ENCODE data around the gene NIM1K.
"Not testable (repeated sequence)": the region's sequence is repeated elsewhere in the genome, so short reads cannot be mapped to it uniquely, and the experiment has no call there.

Gene NIM1K

DNA sequence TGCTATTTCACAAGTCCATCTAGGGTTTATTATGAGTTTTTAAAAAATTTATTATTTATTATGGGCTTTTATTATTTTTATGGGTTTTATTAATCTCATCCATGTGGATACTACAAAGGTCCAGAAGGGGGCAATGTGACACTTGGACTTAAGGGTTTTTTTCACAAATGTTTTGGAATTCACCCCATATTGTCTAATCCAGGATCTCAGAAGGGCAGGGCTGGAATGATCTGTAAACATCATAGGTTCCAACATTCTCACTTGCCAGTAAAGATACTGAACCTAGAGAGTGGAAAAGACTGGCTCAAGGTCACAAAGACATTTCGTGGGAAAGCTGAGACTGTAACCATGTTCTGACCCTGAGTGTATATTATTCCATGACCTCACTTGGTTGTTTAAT, 35.6 kb downstream of the NIM1K start:
- in situ Hi-C loops (cut with MboI; ENCODE audit: low sequenced_read_pairs), result no loop called here

DNA sequence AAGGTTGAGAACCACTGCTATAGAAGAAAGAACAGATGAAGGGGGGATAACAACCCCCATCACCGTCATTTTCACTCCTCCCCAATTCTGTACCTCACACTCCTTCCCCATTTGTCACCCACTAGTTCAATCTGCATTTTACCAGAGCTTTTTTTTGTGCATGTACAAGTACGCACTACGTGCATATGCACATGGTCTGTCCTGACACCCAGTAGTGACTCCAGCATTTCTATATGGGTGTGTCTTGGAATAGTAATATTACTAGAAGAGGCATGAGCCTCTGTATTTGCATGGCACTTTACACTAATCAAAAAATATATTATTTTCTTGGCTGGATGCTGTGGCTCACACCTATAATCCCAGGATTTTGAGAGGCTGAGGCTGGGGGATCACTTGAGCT, 38.7 kb downstream of the NIM1K start:
- in situ Hi-C loops (cut with MboI; ENCODE audit: low sequenced_read_pairs), result no loop called here

DNA sequence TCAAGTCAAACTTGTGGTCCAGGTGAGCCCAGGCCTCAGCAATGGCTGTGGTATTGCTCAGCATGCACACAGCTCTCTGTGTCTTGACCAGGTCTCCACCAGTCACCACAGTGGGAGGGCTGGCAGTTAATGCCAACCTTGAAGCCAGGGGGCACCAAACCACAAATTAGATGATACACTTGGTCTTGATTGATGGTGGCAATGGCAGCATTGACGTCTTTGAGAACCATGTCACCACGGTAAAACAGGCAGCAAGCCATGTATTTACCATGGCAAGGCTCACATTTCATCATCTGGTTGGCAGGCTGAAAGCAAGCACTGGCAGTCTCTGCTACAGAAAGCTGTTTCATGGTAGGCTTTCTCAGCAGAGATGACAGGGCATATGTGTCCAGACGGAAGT, 40.0 kb downstream of the NIM1K start:
- in situ Hi-C loops (cut with MboI; ENCODE audit: low sequenced_read_pairs), result no loop called here

DNA sequence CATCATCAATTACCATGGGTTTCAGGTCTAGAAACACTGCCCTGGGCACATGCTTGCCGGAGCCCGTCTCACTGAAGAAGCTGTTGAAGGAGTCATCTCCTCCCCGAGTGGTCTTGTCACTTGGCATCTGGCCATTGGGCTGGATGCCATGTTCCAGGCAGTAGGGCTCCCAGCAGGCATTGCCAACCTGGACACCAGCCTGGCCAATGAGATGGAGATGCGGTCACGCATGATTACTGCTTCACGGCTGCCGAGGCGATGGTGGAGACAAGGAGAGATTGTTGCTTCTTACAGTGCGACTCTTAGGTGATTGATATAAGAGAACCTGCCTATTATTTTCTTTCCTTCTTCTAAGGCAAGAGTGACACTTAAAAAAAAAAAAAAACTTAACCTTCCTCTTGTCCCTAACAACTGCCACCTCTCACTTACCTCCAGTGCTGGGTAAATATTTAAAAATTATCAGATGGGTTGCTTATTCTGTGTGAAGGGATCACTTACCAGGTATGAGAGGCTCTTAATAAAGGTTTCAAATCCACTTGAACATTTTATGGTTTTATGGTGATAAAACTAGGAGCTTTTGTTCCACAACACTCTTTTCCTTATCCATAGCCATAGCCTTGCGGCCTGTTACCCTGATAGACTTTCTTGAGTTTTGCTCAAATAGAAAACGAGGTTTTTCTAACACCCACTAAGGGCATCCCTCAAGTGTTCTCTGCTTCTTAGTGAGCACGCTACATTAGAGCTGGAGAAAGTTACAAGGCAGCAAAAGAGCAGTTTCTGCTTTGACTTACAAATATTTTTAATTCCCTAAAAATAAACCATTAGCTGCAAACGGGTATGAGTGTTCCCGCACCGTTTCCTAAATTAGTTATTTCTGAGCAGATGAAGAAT, 41.2 kb downstream of the NIM1K start:
- in situ Hi-C loops (cut with MboI; ENCODE audit: low sequenced_read_pairs), result no loop called here

DNA sequence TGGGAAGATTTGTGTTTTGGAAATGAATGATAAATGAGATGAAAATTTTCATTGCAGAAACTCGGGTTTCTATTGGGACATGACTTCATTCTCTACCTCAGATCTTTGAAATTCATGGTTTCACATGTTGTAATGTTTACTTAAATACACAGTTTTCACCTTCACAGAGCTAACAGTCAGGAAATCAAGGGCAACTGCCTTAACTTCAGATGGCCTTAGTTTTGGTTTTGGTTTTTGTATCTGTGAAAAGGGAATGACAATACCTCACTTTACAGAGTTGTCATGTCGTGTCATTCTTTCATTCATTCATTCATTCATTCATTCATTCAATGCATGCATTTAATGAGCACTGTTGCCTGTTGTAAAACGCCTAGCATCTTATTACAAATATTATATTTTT, 41.9 kb downstream of the NIM1K start:
- in situ Hi-C loops (cut with MboI; ENCODE audit: low sequenced_read_pairs), result no loop called here

DNA sequence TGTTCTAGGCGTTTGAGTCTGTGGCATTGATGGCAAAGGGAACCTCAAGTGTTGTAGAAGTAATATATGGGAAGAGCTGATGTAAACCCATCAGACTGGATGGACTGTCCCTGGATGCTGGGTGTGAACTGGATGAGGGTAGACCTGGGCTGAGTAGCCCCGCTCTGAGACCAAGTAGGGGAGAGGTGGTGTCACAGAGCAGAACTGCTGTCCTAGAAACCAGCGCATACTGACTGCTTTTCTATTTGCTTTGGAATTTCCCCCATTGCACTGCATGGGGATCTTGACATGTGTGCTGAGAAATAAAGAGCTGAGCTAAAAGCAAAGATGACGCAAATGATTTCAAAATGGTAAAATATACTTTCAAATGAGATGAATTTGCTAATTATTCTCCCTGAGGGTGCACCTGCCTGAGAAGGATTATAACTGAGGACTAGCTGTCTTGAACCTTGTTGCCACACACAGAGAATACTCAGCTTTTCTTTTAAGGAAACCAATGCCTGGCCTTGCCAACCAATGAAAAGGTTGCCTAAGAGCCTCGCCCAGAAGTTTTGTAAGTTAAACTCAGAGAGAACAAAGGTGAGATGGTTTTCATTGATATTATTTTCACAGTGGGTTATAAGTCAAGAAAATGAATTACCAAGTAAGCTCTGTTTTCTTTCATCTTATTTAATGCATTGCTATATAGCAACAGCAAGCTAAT, 44.8 kb downstream of the NIM1K start:
- in situ Hi-C loops (cut with MboI; ENCODE audit: low sequenced_read_pairs), result no loop called here

DNA sequence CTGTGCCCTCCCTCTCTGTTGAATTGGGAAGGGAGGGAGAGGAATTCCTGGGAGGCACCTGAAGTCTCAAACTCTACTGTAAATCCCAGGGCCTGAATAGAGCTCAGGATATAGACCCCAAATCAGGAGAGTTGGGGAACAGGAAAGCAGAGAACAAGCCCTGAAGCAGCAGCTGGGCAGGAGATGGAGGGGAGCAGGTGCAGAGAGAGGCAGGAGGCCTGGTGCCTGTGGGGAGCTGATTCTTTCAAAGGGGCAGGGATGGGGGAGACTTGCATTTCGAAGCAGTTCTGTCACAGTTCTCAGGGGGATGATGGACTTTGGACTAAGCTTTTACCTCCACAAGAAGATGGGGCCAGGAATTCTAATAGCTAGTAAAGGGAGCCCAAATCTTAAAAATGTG, 50.2 kb downstream of the NIM1K start:
- in situ Hi-C loops (cut with MboI; ENCODE audit: low sequenced_read_pairs), result no loop called here

DNA sequence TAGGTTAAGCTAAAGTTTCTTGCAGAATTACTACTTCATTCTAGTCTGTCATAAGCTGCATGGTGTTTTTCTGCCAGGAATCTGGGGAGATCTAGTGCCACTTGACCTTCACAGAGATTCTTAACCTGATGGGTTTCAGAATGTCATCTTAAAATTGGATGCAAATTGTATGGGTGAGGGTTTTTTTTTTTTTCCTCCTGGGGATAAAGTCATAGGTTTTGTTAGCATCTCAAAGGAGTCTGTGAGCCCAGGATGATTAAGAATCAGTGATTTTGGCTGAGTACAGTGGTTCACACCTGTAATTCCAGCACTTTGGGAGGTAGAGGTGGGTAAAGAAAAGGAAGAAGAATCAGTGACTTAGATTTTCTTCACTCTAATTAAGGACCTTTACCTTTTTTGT, 51.2 kb downstream of the NIM1K start:
- in situ Hi-C loops (cut with MboI; ENCODE audit: low sequenced_read_pairs), result no loop called here

DNA sequence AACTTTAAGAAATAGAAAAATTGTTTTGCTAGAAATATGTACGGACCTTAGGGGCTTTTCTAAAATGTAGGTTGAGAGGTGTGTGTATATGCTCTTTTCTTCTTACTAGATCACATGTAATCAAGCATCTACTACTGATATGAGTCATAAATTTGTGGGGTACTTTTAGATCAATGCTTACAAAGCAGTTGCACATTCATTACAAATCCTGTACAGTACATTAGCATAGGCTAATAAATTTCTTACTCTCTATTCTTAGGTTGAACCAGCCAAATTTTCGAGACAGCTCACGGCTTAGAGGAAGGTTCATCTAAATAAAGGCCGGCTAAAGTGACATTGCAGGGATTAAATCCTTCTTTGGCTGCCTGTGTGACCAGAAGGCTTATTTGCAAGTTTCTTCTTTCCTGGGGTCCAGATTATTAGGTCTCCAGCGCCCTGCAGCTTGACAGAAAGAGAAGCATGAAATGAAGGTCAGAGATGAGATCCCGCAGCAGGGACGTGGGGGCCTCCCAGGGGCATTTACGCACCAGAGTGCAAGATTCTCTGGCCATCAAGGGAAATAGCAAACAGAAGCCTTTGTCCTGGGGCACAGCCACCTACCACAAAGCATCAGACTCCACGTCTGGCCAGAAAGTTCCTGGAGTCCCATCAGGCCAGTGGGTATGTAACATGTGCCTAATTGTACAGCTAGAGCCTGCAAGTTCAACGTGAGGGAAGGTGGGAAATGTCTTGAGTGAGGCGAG, 53.0 kb downstream of the NIM1K start:
- in situ Hi-C loops (cut with MboI; ENCODE audit: low sequenced_read_pairs), result no loop called here

DNA sequence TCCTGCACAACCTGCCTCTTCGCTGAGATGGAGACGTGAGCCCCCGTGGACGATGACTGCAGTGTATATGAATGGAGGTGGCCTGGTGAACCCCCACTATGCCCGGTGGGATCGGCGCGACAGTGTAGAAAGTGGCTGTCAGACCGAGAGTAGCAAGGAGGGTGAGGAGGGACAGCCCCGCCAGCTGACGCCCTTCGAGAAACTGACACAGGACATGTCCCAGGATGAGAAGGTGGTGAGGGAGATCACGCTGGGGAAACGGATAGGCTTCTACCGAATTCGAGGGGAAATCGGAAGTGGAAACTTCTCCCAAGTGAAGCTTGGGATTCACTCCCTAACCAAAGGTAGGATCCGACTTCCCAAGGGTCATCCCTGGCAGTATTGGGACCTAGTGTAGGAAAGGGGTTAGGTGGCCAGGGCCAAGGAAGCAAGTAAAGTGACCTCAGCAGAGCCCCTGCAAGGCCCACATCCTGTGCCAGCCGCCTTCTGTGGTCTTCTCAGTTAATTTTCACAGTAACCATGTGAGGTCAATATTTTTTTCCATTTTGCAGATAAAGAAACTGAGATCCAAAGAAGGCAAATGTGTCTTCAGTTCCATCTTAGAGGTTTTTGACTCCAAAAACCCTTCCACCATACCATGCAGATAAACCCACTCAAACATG, 53.8 kb downstream of the NIM1K start:
- in situ Hi-C loops (cut with MboI; ENCODE audit: low sequenced_read_pairs), result no loop called here

DNA sequence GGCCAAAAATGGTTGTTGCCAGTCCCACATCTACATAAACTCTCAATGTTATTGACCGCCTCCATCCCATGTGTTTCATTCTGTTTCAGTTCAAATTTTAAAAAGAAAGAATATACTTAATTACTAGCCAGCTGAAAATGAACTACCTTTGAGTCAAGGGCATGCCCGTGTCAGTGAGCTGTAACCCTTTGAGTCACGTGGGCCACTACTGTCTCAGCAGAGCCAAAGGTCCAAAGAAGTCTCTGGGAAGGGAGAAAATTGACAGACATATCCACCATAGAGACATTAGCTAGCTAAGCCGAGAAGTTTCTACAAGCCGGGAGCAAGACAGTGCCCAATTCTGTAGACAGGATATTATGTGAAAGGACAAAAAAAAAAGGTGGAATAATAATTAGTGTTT, 59.7 kb downstream of the NIM1K start:
- in situ Hi-C loops (cut with MboI; ENCODE audit: low sequenced_read_pairs), result no loop called here

DNA sequence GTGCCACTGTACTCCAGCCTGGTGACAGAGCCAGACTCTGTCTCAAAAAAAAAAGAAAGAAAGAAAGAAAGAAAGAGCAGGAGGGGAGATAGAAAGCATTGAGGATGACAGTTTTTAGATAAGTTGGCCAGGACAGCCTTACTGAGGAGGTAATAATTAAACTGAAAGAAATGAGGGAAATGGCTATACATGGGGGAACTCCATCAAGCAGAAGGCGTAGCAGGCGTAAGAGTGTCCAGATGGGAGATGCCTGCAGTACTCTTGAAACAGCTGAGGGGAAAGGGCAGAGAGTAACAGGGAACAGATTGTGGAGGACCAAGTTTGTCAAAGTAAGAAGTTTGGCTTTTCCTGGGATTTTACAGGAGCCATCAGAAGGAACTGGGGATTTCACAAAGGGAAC, 63.7 kb downstream of the NIM1K start:
- in situ Hi-C loops (cut with MboI; ENCODE audit: low sequenced_read_pairs), result no loop called here

DNA sequence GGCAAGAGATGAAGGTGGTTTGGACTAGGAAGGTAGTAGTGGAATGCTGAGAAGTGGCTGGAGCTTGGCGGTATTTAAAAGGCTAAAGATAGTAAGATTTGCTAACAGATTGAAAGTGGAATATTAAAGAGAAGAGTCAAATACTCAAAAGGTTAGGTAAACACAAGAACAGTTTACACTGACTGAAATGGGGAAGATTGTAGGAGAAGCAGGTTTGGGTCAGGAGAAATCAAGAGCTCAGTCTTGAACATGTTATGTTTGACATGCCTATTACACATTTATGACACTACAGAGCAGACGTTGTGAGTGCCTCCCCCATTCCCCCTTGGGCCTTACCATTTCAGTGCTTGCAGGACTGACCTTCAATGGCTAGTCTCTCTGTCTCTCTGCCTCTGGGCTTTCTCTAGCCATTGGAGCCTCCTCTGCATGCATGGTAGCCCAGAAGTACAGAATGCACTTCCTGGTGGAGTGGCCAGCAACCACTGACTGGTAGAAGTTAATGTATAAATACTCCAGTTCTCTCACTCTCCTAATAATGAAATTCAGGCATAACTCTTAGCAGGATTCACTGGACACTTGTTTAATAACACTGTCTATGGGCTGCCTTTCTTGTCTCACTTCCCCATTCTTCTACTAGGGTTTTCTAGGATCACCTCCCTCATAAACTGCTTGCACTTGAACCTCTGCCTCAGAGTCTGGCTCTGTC, 64.4 kb downstream of the NIM1K start:
- in situ Hi-C loops (cut with MboI; ENCODE audit: low sequenced_read_pairs), result no loop called here

DNA sequence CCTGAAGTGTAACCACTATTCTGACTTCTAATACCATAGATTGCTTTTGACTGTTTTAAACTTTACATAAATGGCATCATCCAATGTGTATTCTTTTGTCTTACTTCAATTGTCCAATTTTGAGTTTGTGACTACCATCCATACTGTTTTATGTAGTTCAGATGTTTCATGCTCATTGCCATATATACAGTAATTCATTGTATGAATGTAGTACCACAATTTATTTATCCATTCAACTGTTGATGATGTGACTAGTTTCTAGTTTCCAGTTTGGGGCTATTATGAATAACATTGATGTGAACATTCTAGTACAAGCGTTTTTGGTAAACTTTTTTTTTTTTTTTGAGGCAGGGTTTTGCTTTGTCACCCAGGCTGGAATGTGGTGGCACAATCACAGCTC, 66.1 kb downstream of the NIM1K start:
- in situ Hi-C loops (cut with MboI; ENCODE audit: low sequenced_read_pairs), result no loop called here

DNA sequence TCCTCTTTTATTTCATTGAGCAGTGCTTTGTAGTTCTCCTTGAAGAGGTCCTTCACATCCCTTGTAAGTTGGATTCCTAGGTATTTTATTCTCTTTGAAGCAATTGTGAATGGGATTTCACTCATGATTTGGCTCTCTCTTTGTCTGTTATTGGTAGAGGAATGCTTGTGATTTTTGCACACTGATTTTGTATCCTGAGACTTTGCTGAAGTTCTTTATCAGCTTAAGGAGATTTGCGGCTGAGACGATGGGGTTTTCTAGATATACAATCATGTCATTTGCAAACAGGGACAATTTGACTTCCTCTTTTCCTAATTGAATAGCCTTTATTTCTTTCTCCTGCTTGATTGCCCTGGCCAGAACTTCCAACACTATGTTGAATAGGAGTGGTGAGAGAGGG, 70.2 kb downstream of the NIM1K start:
- in situ Hi-C loops (cut with MboI; ENCODE audit: low sequenced_read_pairs), result not testable (repeated sequence)

DNA sequence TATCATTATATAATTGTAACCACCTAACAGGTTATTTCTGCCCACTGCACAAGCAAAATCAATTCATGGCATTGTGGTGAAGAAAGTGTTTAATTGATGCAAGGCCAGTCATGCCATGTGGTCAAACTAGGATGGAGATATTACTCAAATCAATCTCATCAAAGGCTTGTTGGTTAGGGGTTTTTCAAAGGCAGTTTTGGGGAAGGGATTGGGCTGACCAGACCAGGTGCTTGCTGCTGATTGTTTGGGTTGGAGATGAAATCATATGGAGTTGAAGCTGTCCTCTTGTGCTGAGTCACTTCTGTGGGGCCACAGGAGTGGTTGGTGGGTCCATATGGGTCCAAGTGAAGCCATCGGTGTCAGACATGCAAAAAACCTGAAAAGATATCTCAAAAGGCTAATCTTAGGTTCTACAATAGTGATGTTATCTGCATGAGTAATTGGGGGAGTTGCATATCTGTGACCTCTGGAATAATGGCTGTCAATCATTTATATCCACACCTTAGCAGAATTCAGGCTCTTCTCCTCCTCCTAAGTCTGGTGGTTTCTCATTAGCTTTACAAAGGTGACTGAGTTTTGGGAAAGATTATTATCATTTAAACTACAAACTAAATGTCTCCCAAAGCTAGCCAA, 76.3 kb downstream of the NIM1K start:
- in situ Hi-C loops (cut with MboI; ENCODE audit: low sequenced_read_pairs), result no loop called here

DNA sequence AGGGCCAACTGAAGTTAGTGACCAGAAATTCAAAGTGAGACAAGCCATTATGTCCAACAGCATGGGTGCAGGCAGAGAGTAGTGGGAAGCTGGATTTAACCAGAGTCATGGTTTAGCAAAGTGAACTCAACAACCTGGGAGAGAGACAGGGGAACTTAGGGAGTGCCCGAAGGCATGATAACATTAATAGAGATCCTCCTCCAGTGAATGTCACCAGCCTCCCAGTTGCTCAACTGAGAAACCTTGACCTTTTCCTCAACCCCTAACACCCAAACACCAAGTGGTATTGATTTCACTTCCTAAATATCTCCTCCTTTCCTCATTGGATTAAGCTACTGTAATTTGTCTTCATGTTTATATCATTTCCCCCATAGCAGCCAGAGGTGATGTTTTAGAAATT, 78.6 kb downstream of the NIM1K start:
- in situ Hi-C loops (cut with MboI; ENCODE audit: low sequenced_read_pairs), result no loop called here

DNA sequence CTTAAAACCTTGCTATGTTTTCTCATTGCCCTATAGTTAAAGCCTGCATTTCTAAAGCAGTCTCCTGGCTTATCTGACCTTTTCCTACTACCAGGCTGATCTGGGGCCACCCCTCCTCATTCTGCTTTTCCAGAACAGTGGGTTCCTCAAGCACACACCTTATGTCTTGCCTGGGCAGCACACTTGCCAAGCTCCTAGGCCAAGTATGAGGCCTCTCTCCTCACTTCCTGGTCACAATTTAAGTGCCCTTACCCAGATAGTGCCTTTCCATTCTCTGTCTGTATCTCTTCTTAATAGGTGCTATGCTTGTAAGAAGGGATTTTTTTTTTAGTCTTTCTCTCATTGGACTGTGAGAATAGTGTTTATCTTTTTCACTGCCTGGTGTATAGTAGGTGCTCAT, 81.5 kb downstream of the NIM1K start:
- in situ Hi-C loops (cut with MboI; ENCODE audit: low sequenced_read_pairs), result no loop called here

DNA sequence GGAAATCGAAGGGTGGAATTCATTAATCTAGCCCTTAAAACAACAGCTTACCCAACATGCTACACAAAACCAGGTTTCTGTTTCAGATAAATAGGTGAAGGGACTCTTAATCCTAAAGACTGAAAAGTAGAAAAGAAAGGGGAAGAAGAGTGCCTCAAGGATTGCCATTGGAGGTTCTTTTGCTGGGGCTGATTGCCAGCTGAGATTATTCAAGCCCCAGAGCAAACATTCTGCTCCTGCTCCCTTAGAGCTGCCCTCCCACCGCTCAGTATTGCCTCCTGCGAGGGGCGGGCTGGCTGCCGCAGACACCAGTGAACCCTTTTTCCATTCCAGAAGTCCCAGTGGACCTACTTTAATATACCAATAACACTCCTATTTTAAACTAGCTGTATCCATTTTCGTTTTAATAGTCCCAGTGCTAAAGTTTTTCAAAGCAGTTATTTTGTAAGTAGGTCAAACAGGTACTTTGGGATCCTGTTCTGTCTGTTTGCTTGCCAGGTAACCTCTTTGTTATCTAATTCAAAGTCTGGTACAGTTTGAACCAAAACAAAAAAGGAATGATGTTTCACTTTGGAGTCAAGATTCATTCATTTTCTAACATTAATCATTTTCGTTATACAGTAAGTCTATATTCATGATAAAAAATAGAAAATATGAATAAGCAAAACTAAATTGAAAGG, 82.5 kb downstream of the NIM1K start:
- in situ Hi-C loops (cut with MboI; ENCODE audit: low sequenced_read_pairs), result no loop called here

DNA sequence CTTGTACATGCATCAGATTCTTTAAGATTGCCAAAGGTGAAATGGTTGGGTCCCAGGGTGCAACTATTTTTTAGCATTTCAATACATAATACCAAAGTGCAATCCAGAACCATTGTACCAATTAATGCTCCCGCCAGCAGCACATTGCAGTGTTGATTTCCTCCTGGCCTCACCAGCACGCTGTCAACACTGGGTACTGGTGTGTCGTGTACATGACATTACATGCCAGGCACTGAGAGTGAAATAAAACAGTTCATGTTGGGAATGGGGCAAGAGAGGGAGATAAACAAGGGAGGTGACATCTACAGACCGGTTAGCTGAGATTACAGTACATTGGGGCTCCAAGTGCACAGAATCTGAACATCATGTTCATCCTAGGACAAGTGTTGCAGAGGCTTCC, 83.4 kb downstream of the NIM1K start:
- in situ Hi-C loops (cut with MboI; ENCODE audit: low sequenced_read_pairs), result no loop called here
